BJ (cell line): Measurements from ENCODE around the gene SMIM31. TPM values are rescaled to one million over a fixed set of nuclear protein-coding genes. Genes with fewer than 3 reads are reported as not detected.

Experiments used
- CTCF ChIA-PET: fragments of 350-600 bp; formaldehyde crosslinking; extraction: SDS; loops from one replicate; lab custom pipeline; 2021; ENCODE audit warnings: antibody characterized with exemption, inconsistent platforms; lab: Yijun Ruan, JAX
- POLR2A ChIA-PET: fragments of 300-600 bp; sonication (Branson Sonifier 250); formaldehyde crosslinking; extraction: SDS; loops from one replicate; lab custom pipeline; 2021; ENCODE audit warnings: antibody characterized with exemption; lab: Charles Lee
- DNase-seq: peaks from one replicate; pipeline ENCODE4 v3.0.0-alpha.2; 2011; ENCODE audit warnings: low read depth
- H3K27me3 ChIP-seq: 2 replicates; pipeline ENCODE4 v1.6.0; 2011; ENCODE audit warnings: low read length; ENCODE audit not compliant: control insufficient read depth, insufficient read depth
- H3K36me3 ChIP-seq: 2 replicates; pipeline ENCODE4 v1.5.1; 2011; ENCODE audit warnings: low read length; ENCODE audit not compliant: control insufficient read depth, insufficient read depth
- H3K4me3 ChIP-seq: 2 replicates; pipeline ENCODE4 v1.5.1; 2011; ENCODE audit warnings: low read depth, mild to moderate bottlenecking, control low read depth, low read length
- polyA plus RNA-seq: library from polyadenylated mRNA; depleted of rRNA; stranded (reverse); fragments of >200 nt; gene quantifications from 2 replicates; pipeline ENCODE4 v1.2.3, GENCODE V29; 2011; rRNA removed
- small RNA-seq: library from RNA; depleted of rRNA; stranded (forward); fragments of <200 nt; gene quantifications from one replicate; pipeline ENCODE3, GENCODE V24; 2012; ENCODE audit warnings: low replicate concordance, low read depth; ENCODE audit not compliant: insufficient read length
- TF ChIP-seq, protein P1 (sequence below): IDR thresholded peaks from 2 replicates; pipeline ENCODE4 v1.5.1; 2011; ENCODE audit warnings: low read depth, mild to moderate bottlenecking, control low read depth, inconsistent platforms, low read length, moderate library complexity; ENCODE audit not compliant: insufficient read depth

The SMIM31 gene
- polyA plus RNA-seq, 1 experiment, result not detected

DNA sequence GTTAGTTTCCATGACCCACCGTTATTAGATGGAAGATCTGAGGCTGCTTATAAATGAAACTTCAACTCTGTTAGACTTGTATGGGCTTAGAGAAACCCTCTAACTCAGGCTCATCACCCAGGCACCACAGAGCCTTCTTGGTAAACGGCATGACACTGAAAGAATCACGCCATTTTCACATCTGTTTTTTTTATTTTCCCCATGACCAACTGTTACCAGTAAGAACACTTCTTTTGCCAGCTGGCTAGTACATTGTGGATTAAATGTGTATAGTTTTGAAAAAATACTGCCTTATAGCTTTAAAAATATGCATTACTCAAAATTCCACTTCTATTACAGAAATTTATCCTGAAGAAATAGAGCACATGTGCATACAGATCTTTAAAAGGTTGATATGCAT is 75.0 kb downstream of the SMIM31 start:
- no peaks in the 10 kb centered on the region for H3K36me3 ChIP-seq

DNA sequence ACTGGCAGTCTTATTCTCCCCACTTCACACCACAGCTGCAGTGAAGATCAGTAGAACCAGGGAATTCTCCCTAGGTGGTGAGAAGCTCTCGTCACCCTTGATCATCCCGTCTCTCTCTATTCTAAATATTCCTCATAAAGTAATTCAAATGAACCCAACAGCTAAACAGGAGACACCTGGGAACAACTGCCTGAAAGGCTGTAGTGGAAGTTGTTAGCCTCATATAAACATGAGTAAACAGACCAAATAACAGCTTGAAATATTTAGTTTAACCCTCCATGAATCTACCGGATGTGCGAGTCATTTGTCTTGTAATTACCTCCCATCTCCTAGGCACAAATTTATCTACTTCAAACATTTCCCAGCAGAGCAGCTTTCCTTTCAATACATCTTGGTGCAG is 92.6 kb downstream of the SMIM31 start:
- H3K27me3 ChIP-seq, result no peaks in the 10 kb centered on the region
- CTCF ChIA-PET, result no interaction called here
- POLR2A ChIA-PET, result no interaction called here
- H3K36me3 ChIP-seq, result no peaks in the 10 kb centered on the region
- TF ChIP-seq, protein P1, sequence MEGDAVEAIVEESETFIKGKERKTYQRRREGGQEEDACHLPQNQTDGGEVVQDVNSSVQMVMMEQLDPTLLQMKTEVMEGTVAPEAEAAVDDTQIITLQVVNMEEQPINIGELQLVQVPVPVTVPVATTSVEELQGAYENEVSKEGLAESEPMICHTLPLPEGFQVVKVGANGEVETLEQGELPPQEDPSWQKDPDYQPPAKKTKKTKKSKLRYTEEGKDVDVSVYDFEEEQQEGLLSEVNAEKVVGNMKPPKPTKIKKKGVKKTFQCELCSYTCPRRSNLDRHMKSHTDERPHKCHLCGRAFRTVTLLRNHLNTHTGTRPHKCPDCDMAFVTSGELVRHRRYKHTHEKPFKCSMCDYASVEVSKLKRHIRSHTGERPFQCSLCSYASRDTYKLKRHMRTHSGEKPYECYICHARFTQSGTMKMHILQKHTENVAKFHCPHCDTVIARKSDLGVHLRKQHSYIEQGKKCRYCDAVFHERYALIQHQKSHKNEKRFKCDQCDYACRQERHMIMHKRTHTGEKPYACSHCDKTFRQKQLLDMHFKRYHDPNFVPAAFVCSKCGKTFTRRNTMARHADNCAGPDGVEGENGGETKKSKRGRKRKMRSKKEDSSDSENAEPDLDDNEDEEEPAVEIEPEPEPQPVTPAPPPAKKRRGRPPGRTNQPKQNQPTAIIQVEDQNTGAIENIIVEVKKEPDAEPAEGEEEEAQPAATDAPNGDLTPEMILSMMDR, result no peak
- DNase-seq, result no peak
- H3K4me3 ChIP-seq, result no peak overlapping the region

More for the DNA sequence above, 75.0 kb downstream of the SMIM31 start:
- ChIA-PET POLR2A (no interaction called here), CTCF (no interaction called here)
- no peaks in the 10 kb centered on the region for H3K27me3 ChIP-seq
- TF ChIP-seq, protein P1, result no peak
- no peak for DNase-seq
- no peak overlapping the region for H3K4me3 ChIP-seq

DNA sequence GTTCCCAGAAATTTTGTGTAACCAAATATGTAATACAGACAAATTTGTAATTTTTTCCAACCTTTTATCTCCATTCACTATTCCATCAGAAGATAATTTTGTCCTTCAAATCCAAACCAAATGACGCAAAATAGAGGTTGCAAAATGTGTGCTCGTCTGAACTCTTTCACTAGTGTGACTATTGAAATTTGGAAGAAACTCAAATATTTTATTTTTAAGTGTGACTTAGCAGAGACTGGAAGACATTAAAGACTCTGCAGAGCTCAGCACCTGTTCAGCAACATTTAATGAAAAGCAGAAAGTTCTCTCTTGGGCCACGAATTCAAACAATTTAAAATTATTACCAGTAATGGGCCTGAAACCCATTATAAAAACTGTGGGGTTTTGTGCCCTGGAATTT is 93.1 kb downstream of the SMIM31 start:
- TF ChIP-seq, protein P1, result no peak
- Histone ChIP-seq H3K4me3 (no peak overlapping the region), H3K27me3 (no peaks in the 10 kb centered on the region), H3K36me3 (no peaks in the 10 kb centered on the region)
- ChIA-PET CTCF (no interaction called here), POLR2A (no interaction called here)
- no peak for DNase-seq

DNA sequence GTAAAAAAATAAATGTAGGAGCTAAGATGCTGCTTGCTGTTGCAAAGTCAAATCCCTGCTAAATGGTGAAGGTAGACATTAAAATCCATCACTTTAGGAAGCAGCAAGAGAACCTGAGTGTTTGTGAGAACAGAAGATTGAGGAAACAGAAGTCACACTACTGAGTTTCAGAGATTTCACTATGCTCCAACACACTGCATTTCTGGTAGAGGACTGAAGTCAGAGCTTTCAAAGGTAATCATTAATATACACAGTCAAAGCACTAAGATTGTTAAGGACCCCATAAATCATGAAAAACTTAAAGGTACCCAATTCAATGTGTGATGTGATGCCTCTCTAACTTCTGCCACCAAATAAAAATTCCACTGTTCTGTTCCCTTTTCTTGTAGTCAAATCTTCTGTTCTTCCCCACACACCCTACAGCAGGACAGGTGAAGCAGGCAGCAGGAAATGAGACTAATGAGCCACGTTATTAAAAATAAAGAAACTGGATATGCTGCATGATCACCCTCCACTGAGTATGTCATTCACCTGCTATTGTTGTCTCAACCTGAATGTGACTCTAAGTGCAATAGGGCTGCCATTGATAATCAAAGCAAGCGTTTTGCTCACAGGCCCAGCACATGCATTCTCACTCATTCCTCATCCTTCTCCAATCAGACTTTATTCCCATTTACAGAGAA is 94.2 kb downstream of the SMIM31 start:
- no peaks in the 10 kb centered on the region for H3K27me3 ChIP-seq
- no peak overlapping the region for H3K4me3 ChIP-seq
- TF ChIP-seq, protein P1, result no peak
- ChIA-PET CTCF (interaction anchor here (1.4 kb wide), 1 partner anchor 9 kb away, joined by 3 read pairs; no protein-coding TSS in a partner anchor), POLR2A (no interaction called here)
- DNase-seq, result no peak
- no peaks in the 10 kb centered on the region for H3K36me3 ChIP-seq

Small RNA genes within 50 kb of the gene (small RNA-seq; reads per million reads assigned to genes)
- not detected for gene RNU6-668P

Other genes with a start within 250 kb of the SMIM31 start
- gene APELA, start 123.0 kb downstream of the SMIM31 start, polyA plus RNA-seq, result not detected in 2 replicates
- 1.0 and 1.3 TPM in 2 replicates for gene TRIM61, start 223.5 kb downstream of the SMIM31 start, polyA plus RNA-seq